DND-41 (cell line): ENCODE data around the gene AEN.

Source experiments
- ATAC-seq: fragments of 200-7000 bp; cut with Tn5 transposase; 3 replicates; pipeline ENCODE4 v1.9.1; 2021; ENCODE audit warnings: low read depth; ENCODE audit not compliant: insufficient read depth
- DNase-seq: peaks from one replicate; pipeline ENCODE4 v3.0.0-alpha.2; 2020
- H2AFZ ChIP-seq: 2 replicates; pipeline ENCODE4 v1.6.0; 2012; ENCODE audit warnings: low read depth, low read length
- H3K27ac ChIP-seq: 2 replicates; pipeline ENCODE4 v1.5.1; 2012; ENCODE audit warnings: low read length, inconsistent platforms
- H3K27me3 ChIP-seq: fragments of 200-600 bp; sonication (generic); 2 replicates; pipeline ENCODE4 v1.6.0; 2012; ENCODE audit warnings: low read length, mild to moderate bottlenecking, inconsistent platforms; ENCODE audit not compliant: insufficient read depth, poor library complexity
- H3K36me3 ChIP-seq: 2 replicates; pipeline ENCODE4 v1.5.1; 2012; ENCODE audit warnings: low read length, inconsistent platforms; ENCODE audit not compliant: insufficient read depth
- H3K4me1 ChIP-seq: 2 replicates; pipeline ENCODE4 v1.5.1; 2012; ENCODE audit warnings: mild to moderate bottlenecking, low read length; ENCODE audit not compliant: insufficient read depth
- H3K4me2 ChIP-seq: 2 replicates; pipeline ENCODE4 v1.6.0; 2012; ENCODE audit warnings: mild to moderate bottlenecking, moderate library complexity, low read length, inconsistent platforms; ENCODE audit not compliant: insufficient read depth
- H3K4me3 ChIP-seq, 2 experiments: fragments of 200-600 bp in 1 of 2; shearing (Covaris generic) in 1 of 2; 2 replicates each; pipeline ENCODE4 v1.5.1; 2012 to 2016; ENCODE audit warnings: inconsistent platforms in 2 of 2, low read length in 2 of 2, mild to moderate bottlenecking in 2 of 2, low read depth in 1 of 2, moderate library complexity in 1 of 2
- H3K79me2 ChIP-seq: 2 replicates; pipeline ENCODE4 v1.6.0; 2012; ENCODE audit warnings: low read length, inconsistent platforms; ENCODE audit not compliant: insufficient read depth
- H3K9ac ChIP-seq: 2 replicates; pipeline ENCODE4 v1.6.0; 2012; ENCODE audit warnings: low read depth, mild to moderate bottlenecking, inconsistent platforms, low read length, moderate library complexity
- H3K9me3 ChIP-seq: 2 replicates; pipeline ENCODE4 v1.5.1; 2012; ENCODE audit warnings: low read length, moderate library complexity, mild to moderate bottlenecking, inconsistent platforms; ENCODE audit not compliant: insufficient read depth, severe bottlenecking
- H4K20me1 ChIP-seq: 2 replicates; pipeline ENCODE4 v1.6.0; 2012; ENCODE audit warnings: low read length; ENCODE audit not compliant: insufficient read depth
- EZH2 ChIP-seq: IDR thresholded peaks from 3 replicates; pipeline ENCODE4 v1.6.1; 2012; ENCODE audit warnings: borderline replicate concordance, low read depth, mild to moderate bottlenecking, moderate library complexity, low read length, inconsistent platforms; ENCODE audit not compliant: severe bottlenecking
- TF ChIP-seq, protein P1 (sequence below): IDR thresholded peaks from 2 replicates; pipeline ENCODE4 v1.5.1; 2012; ENCODE audit warnings: borderline replicate concordance, low read length, moderate library complexity, mild to moderate bottlenecking; ENCODE audit not compliant: poor library complexity, severe bottlenecking; ENCODE audit errors: extremely low read depth

The AEN gene

DNA sequence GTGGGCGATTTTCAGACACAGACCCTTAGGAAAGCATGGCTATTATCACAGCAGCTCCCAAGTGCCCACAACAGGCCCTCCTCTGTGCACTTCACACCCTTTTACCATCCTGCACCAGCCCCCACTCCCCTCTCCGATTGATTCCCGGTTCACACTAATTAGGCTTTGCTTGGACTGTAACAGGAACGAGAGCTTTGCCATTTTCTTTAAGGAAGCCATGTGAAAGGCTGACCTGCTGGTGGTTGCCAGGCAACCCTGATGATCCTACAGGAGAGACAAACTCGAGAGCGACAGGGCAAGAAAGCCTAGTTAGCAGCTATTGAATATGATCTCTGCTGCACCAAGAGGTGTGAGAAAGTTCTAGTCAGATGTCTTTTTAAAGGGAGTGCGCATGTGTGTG, 46.5 kb upstream of the AEN start:
- Histone ChIP-seq H3K9me3 (no peaks in the 10 kb centered on the region), H3K79me2 (no peaks in the 10 kb centered on the region), H3K4me3 (no peak overlapping the region), H3K4me1 (no peaks in the 10 kb centered on the region), H3K36me3 (no peaks in the 10 kb centered on the region), H2AFZ (no peak overlapping the region), H3K27me3 (no peaks in the 10 kb centered on the region), H3K27ac (no peak overlapping the region), H3K4me2 (no peak overlapping the region), H4K20me1 (no peaks in the 10 kb centered on the region), H3K9ac (no peak overlapping the region)
- DNase-seq (no peak), ATAC-seq (no peak)
- no peak for TF ChIP-seq EZH2
- TF ChIP-seq, protein P1, sequence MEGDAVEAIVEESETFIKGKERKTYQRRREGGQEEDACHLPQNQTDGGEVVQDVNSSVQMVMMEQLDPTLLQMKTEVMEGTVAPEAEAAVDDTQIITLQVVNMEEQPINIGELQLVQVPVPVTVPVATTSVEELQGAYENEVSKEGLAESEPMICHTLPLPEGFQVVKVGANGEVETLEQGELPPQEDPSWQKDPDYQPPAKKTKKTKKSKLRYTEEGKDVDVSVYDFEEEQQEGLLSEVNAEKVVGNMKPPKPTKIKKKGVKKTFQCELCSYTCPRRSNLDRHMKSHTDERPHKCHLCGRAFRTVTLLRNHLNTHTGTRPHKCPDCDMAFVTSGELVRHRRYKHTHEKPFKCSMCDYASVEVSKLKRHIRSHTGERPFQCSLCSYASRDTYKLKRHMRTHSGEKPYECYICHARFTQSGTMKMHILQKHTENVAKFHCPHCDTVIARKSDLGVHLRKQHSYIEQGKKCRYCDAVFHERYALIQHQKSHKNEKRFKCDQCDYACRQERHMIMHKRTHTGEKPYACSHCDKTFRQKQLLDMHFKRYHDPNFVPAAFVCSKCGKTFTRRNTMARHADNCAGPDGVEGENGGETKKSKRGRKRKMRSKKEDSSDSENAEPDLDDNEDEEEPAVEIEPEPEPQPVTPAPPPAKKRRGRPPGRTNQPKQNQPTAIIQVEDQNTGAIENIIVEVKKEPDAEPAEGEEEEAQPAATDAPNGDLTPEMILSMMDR: no peak

DNA sequence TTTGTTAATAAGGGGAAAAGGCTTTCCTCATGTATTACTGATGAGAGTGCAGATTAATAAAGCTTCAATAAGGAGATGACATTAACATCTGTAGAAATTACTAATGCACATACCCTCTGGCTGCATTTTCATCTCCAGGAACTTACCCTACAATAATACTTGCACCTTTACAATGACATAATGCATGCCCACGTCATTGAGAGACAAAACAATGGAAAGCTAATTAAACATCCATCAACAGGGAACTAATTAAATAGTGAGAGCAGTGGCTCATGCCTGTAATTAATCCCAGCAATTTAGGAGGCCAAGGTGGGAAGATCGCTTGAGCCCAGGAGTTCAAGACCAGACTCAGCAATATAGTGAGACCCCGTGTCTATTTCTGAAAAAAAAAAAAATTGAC, 41.8 kb upstream of the AEN start:
- ATAC-seq (no peak), DNase-seq (no peak)
- Histone ChIP-seq H3K4me3 (no peak overlapping the region), H3K9ac (no peak overlapping the region), H3K79me2 (no peaks in the 10 kb centered on the region), H3K27ac (no peak overlapping the region), H3K9me3 (no peaks in the 10 kb centered on the region), H3K36me3 (no peaks in the 10 kb centered on the region), H3K4me2 (no peak overlapping the region), H2AFZ (no peak overlapping the region), H3K27me3 (no peaks in the 10 kb centered on the region), H3K4me1 (no peaks in the 10 kb centered on the region), H4K20me1 (no peaks in the 10 kb centered on the region)
- no peak for TF ChIP-seq EZH2
- TF ChIP-seq, protein P1: no peak

DNA sequence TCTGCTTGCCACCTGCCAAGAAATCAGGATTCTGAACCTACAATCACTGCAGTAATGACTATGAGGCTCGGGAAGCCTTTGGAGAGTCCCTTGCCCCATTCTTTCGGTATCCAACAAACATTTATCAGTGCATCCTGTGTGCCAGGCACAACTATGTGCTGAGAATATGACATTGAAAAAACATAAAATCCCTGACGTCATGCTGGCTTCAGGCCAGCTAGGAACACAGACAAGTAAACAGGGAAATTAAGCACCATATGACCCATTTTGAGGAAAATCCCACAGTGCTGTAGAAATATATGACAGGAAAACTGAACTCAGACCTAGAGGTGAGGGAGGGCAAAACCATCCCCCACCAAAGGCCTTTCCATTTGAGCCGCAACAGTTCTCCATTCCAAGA, 40.6 kb upstream of the AEN start:
- H3K27me3 ChIP-seq: no peaks in the 10 kb centered on the region
- H3K27ac ChIP-seq: no peak overlapping the region
- DNase-seq: no peak
- no peaks in the 10 kb centered on the region for H4K20me1 ChIP-seq
- H3K36me3 ChIP-seq: no peaks in the 10 kb centered on the region
- no peak overlapping the region for H3K4me2 ChIP-seq
- H3K79me2 ChIP-seq: no peaks in the 10 kb centered on the region
- H3K4me1 ChIP-seq: no peaks in the 10 kb centered on the region
- TF ChIP-seq, protein P1: no peak
- TF ChIP-seq EZH2: no peak
- no peak overlapping the region for H2AFZ ChIP-seq
- no peak overlapping the region for H3K4me3 ChIP-seq
- H3K9ac ChIP-seq: no peak overlapping the region
- no peaks in the 10 kb centered on the region for H3K9me3 ChIP-seq
- ATAC-seq: no peak
